Renal cortex interstitium (tissue), 11 donors: ENCODE measurements around the gene CFAP58. TPM values are rescaled to one million over a fixed set of nuclear protein-coding genes. Genes with fewer than 3 reads are reported as not detected.

Experiments
- DNase-seq, 11 donors: peaks; one replicate each; pipeline ENCODE4 v3.0.0-alpha.2; 2013; ENCODE audit warnings: low read depth in 9 of 11, low spot score in 4 of 11; ENCODE audit errors: extremely low read depth in 1 of 11
- polyA plus RNA-seq, 3 donors: library from polyadenylated mRNA; unstranded; fragments of 120-200 nt; gene quantifications; one replicate each; pipeline ENCODE4 v1.2.1, GENCODE V29; 2013; ENCODE audit not compliant: insufficient read length in 3 of 3

Gene CFAP58
- polyA plus RNA-seq, 3 donors: 0.33 to 0.51 (median 0.47) TPM

GRCh38 chr10:104501864-104502579, 148.4 kb downstream of the CFAP58 start:
- DNase-seq: no peak

DNA sequence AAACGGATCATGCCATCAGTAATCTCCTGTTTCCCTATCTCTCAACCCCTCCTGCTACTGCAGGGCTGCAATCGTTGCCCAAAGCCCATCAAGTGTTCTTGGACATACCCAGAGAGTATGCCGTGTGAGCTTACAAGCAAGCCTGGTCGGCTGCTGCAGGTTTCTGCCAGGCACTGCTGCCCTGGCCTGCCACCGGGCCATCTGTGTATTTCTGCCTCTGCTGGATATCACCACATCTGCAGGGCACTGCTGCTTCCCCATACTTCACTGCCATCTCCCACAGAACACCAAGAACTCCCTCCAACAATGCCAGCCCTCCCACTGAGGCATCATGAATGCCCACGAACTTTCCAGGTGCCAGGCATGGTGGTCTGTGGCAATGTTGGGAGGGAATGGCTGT, 149.3 kb downstream of the CFAP58 start:
- no peak for DNase-seq

Other genes with a start within 250 kb of the CFAP58 start
- gene SFR1, start 231.7 kb upstream of the CFAP58 start, polyA plus RNA-seq: 10 to 100 TPM in 2 of 3 donors, 1 to 10 TPM in 1; 9.4 to 12.2 (median 10.5) TPM
- 10 to 100 TPM; 15.3 to 32.8 (median 18.6) TPM for gene CFAP43, start 121.5 kb upstream of the CFAP58 start, polyA plus RNA-seq
- gene GSTO1, start 98.9 kb upstream of the CFAP58 start, polyA plus RNA-seq: 10 to 100 TPM; 87.7 to 98.1 (median 93.7) TPM
- 10 to 100 TPM; 27.7 to 43.2 (median 32.9) TPM for gene GSTO2, start 84.6 kb upstream of the CFAP58 start, polyA plus RNA-seq
- 10 to 100 TPM; 11.6 to 12.9 (median 11.8) TPM for gene ITPRIP, start 15.4 kb upstream of the CFAP58 start, polyA plus RNA-seq